ENCODE results near the gene UBLCP1.

GRCh38 chr5:159303286-159303685 is 40.2 kb downstream of the UBLCP1 start:
- TF ChIP-seq CTCF (conservative IDR thresholded peaks at IDR 0.05; ENCODE audit: low read depth, low read length), result no peak
- no peak for TF ChIP-seq EZH2 (IDR thresholded peaks at IDR 0.05; ENCODE audit: low read length, unreplicated experiment)
- TF ChIP-seq EZH2phosphoT487 (IDR thresholded peaks at IDR 0.05; ENCODE audit: borderline replicate concordance, low read length), result no peak
